ENCODE results near the gene AFTPH. TPM values are rescaled to one million over a fixed set of nuclear protein-coding genes. Genes with fewer than 3 reads are reported as not detected.

AFTPH gene
- total RNA-seq, 1 experiment from 2014 or later: 18.8 TPM

GRCh38 chr2:64606479-64607363 lies 82.6 kb downstream of the AFTPH start:
- Histone ChIP-seq H3K36me3 (ENCODE audit: insufficient read depth, low read length, poor library complexity, severe bottlenecking) (no peaks in the 10 kb centered on the region), H3K4me3 (ENCODE audit: low read depth, low read length, poor library complexity, severe bottlenecking) (no peak overlapping the region), H3K27me3 (replicated peaks; ENCODE audit: insufficient read depth, low read depth, low read length, poor library complexity) (no peaks in the 10 kb centered on the region), H3K9me3 (ENCODE audit: low read depth, low read length, poor library complexity, severe bottlenecking) (no peaks in the 10 kb centered on the region), H3K4me1 (ENCODE audit: insufficient read depth, low read length, poor library complexity, severe bottlenecking) (no peaks in the 10 kb centered on the region), H3K27ac (ENCODE audit: low read depth, low read length, poor library complexity, severe bottlenecking) (no peak overlapping the region)
- ChIA-PET CTCF (no interaction called here), POLR2A (ENCODE audit: low non-redundant PET) (no interaction called here)
- no TSS peak for BruUV-seq (replicated peaks)
- TF ChIP-seq EZH2 (IDR thresholded peaks at IDR 0.05; ENCODE audit: borderline replicate concordance, low read depth, low read length, poor library complexity, severe bottlenecking): no peak
- TF ChIP-seq, protein P1, sequence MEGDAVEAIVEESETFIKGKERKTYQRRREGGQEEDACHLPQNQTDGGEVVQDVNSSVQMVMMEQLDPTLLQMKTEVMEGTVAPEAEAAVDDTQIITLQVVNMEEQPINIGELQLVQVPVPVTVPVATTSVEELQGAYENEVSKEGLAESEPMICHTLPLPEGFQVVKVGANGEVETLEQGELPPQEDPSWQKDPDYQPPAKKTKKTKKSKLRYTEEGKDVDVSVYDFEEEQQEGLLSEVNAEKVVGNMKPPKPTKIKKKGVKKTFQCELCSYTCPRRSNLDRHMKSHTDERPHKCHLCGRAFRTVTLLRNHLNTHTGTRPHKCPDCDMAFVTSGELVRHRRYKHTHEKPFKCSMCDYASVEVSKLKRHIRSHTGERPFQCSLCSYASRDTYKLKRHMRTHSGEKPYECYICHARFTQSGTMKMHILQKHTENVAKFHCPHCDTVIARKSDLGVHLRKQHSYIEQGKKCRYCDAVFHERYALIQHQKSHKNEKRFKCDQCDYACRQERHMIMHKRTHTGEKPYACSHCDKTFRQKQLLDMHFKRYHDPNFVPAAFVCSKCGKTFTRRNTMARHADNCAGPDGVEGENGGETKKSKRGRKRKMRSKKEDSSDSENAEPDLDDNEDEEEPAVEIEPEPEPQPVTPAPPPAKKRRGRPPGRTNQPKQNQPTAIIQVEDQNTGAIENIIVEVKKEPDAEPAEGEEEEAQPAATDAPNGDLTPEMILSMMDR (conservative IDR thresholded peaks at IDR 0.05; ENCODE audit: low read depth, low read length): no peak
- intact Hi-C loops (cut with micrococcal nuclease; ENCODE audit: unreplicated experiment): no loop called here
- DNase-seq (ENCODE audit: low spot score): no peak

GRCh38 chr2:64607381-64608304 lies 83.5 kb downstream of the AFTPH start:
- ChIA-PET POLR2A (ENCODE audit: low non-redundant PET) (interaction anchor here (0.6 kb wide), 1 partner anchor 257 kb away, joined by 6 read pairs; no protein-coding TSS in a partner anchor), CTCF (interaction anchor here (0.6 kb wide), 1 partner anchor 136 kb away, joined by 3 read pairs; no protein-coding TSS in a partner anchor)
- Histone ChIP-seq H3K4me1 (ENCODE audit: insufficient read depth, low read length, poor library complexity, severe bottlenecking) (no peaks in the 10 kb centered on the region), H3K27ac (ENCODE audit: low read depth, low read length, poor library complexity, severe bottlenecking) (no peak overlapping the region), H3K9me3 (ENCODE audit: low read depth, low read length, poor library complexity, severe bottlenecking) (no peaks in the 10 kb centered on the region), H3K27me3 (replicated peaks; ENCODE audit: insufficient read depth, low read depth, low read length, poor library complexity) (no peaks in the 10 kb centered on the region), H3K36me3 (ENCODE audit: insufficient read depth, low read length, poor library complexity, severe bottlenecking) (no peaks in the 10 kb centered on the region), H3K4me3 (ENCODE audit: low read depth, low read length, poor library complexity, severe bottlenecking) (no peak overlapping the region)
- no peak for TF ChIP-seq EZH2 (IDR thresholded peaks at IDR 0.05; ENCODE audit: borderline replicate concordance, low read depth, low read length, poor library complexity, severe bottlenecking)
- TF ChIP-seq, protein P1 (conservative IDR thresholded peaks at IDR 0.05; ENCODE audit: low read depth, low read length): no peak
- intact Hi-C loops (cut with micrococcal nuclease; ENCODE audit: unreplicated experiment): no loop called here
- BruUV-seq (replicated peaks): no TSS peak
- DNase-seq (ENCODE audit: low spot score): no peak

- intact Hi-C loops (cut with micrococcal nuclease; ENCODE audit: unreplicated experiment): no loop called here
- Histone ChIP-seq H3K9me3 (ENCODE audit: low read depth, low read length, poor library complexity, severe bottlenecking) (no peaks in the 10 kb centered on the region), H3K27ac (ENCODE audit: low read depth, low read length, poor library complexity, severe bottlenecking) (no peak overlapping the region), H3K4me3 (ENCODE audit: low read depth, low read length, poor library complexity, severe bottlenecking) (peak overlapping the region; percentile 27), H3K4me1 (ENCODE audit: insufficient read depth, low read length, poor library complexity, severe bottlenecking) (no peaks in the 10 kb centered on the region), H3K36me3 (ENCODE audit: insufficient read depth, low read length, poor library complexity, severe bottlenecking) (no peaks in the 10 kb centered on the region), H3K27me3 (replicated peaks; ENCODE audit: insufficient read depth, low read depth, low read length, poor library complexity) (no peaks in the 10 kb centered on the region)
- POLR2A ChIA-PET (ENCODE audit: low non-redundant PET): no interaction called here
- CTCF ChIA-PET: no interaction called here
- DNase-seq (ENCODE audit: low spot score): no peak
- BruUV-seq (replicated peaks): no TSS peak
- TF ChIP-seq, protein P1 (conservative IDR thresholded peaks at IDR 0.05; ENCODE audit: low read depth, low read length): no peak
- no peak for TF ChIP-seq EZH2 (IDR thresholded peaks at IDR 0.05; ENCODE audit: borderline replicate concordance, low read depth, low read length, poor library complexity, severe bottlenecking)
Observed at GRCh38 chr2:64608867-64609226, 84.7 kb downstream of the AFTPH start.
